Suppressor macrophage treated with lipopolysaccharide for 4 hours (primary cell): ENCODE measurements around the gene NLRC4.
"Not testable (repeated sequence)": the region's sequence is repeated elsewhere in the genome, so short reads cannot be mapped to it uniquely, and the experiment has no call there.

Experiments
- DNase-seq: peaks from one replicate; pipeline ENCODE4 v3.0.0-alpha.2; 2020

NLRC4 gene

GRCh38 chr2:32264422-32265105 lies at the start of gene NLRC4:
NLRC4 (minus strand) TSS chr2:32264886; CDS start chr2:32256775, 8,111 bp downstream.
- peak; percentile 90 for DNase-seq

GRCh38 chr2:32310577-32310976 lies 45.9 kb upstream of the NLRC4 start:
- no peak for DNase-seq

- not testable (repeated sequence) for DNase-seq
These were observed 29.4 kb upstream of the NLRC4 start for GRCh38 chr2:32293966-32294562.

- not testable (repeated sequence) for DNase-seq
These were observed 28.8 kb upstream of the NLRC4 start for GRCh38 chr2:32293493-32293892.

GRCh38 chr2:32291746-32292145 lies 27.1 kb upstream of the NLRC4 start:
- no peak for DNase-seq

GRCh38 chr2:32290000-32290339 lies 25.3 kb upstream of the NLRC4 start:
- DNase-seq = no peak

- DNase-seq = peak; percentile 76
These were observed 24.7 kb upstream of the NLRC4 start for GRCh38 chr2:32289165-32289999.

- peak; percentile 47 for DNase-seq
These were observed 19.6 kb upstream of the NLRC4 start for GRCh38 chr2:32284321-32284720.

GRCh38 chr2:32278478-32278853 lies 13.8 kb upstream of the NLRC4 start:
- DNase-seq = no peak

- DNase-seq = peak; percentile 94
These were observed 13.2 kb upstream of the NLRC4 start, which contains the start of gene YIPF4 for GRCh38 chr2:32277674-32278477. YIPF4 (plus strand) TSS chr2:32277904; CDS start chr2:32278156, 252 bp downstream.

- no peak for DNase-seq
These were observed 12.6 kb upstream of the NLRC4 start for GRCh38 chr2:32277363-32277673.

GRCh38 chr2:32275790-32276189 lies 11.1 kb upstream of the NLRC4 start:
- DNase-seq = not testable (repeated sequence)

GRCh38 chr2:32274289-32274688 lies 9.6 kb upstream of the NLRC4 start:
- DNase-seq = no peak

- DNase-seq = no peak
These were observed 7.6 kb upstream of the NLRC4 start for GRCh38 chr2:32272279-32272678.

- no peak for DNase-seq
These were observed 6.4 kb upstream of the NLRC4 start for GRCh38 chr2:32271063-32271462.

GRCh38 chr2:32262105-32262504 lies 2.6 kb downstream of the NLRC4 start:
- DNase-seq = peak; percentile 86

GRCh38 chr2:32260376-32260775 lies 4.3 kb downstream of the NLRC4 start:
- DNase-seq = no peak

GRCh38 chr2:32258242-32258641 lies 6.4 kb downstream of the NLRC4 start:
- no peak for DNase-seq

GRCh38 chr2:32250290-32250689 lies 14.4 kb downstream of the NLRC4 start:
- no peak for DNase-seq

GRCh38 chr2:32249731-32250236 lies 14.9 kb downstream of the NLRC4 start:
- DNase-seq = no peak

GRCh38 chr2:32248299-32248698 lies 16.4 kb downstream of the NLRC4 start:
- no peak for DNase-seq

GRCh38 chr2:32246911-32247310 lies 17.8 kb downstream of the NLRC4 start:
- DNase-seq = no peak

GRCh38 chr2:32242331-32242730 lies 22.4 kb downstream of the NLRC4 start:
- no peak for DNase-seq
